Measurements from ENCODE around the gene LYPD6. TPM values are rescaled to one million over a fixed set of nuclear protein-coding genes. Genes with fewer than 3 reads are reported as not detected.
A peak's percentile ranks its signal among the peaks of the same experiment; 100 is the strongest.

The LYPD6 gene
- polyA plus RNA-seq, 1 of the 3 experiments (the other 2 are of a cell fraction) = 8.1 TPM

DNA sequence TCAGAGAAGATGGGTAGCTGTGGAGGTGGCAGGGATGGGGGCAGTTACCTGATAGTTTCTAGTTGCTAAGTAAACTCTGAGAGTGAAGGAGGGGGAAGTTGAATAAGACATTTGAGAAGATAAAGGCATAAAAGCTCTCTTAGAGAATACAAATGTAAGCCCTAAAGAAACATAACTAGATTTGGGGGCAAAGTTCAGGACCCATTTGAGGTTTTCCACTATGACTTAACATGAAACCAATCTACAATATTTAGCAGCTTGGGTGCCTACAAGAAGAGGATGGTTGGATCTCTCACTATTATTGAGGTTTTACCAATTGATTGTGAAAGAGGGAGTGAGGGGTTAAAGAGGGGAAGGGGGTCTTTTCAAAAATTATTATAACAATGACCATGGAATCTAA lies 34.4 kb upstream of the LYPD6 start:
- ChIA-PET CTCF (interaction anchor here (0.6 to 0.7 kb wide), 2 partner anchors 67 to 291 kb away, joined by 3 read pairs; no protein-coding TSS in a partner anchor), POLR2A (no interaction called here)
- Histone ChIP-seq H4K20me1 (ENCODE audit: insufficient read depth) (no peaks in the 10 kb centered on the region), H3K9me2 (no peaks in the 10 kb centered on the region), H3K36me3 (replicated peaks in 1 of 2; ENCODE audit: control insufficient read depth in 1 of 2, insufficient read depth in 2 of 2, low read length in 1 of 2) (no peaks in the 10 kb centered on the region), H3K9me3 (no peaks in the 10 kb centered on the region), H3K4me2 (no peak overlapping the region), H2AFZ (ENCODE audit: low read depth) (no peak overlapping the region), H3K4me1 (ENCODE audit: control insufficient read depth in 1 of 2, insufficient read depth in 2 of 2, low read depth in 1 of 2, low read length in 1 of 2) (no peaks in the 10 kb centered on the region), H3K4me3 (ENCODE audit: low read depth in 2 of 2, low read length in 1 of 2) (no peak overlapping the region), H3F3A (replicated peaks; ENCODE audit: insufficient read depth) (no peaks in the 10 kb centered on the region), H3K9ac (no peak overlapping the region), H3K79me2 (ENCODE audit: insufficient read depth) (no peaks in the 10 kb centered on the region), H3K27ac (ENCODE audit: low read depth in 2 of 2, low read length in 1 of 2) (no peak overlapping the region), H3K27me3 (ENCODE audit: insufficient read depth) (no peaks in the 10 kb centered on the region)
- TF ChIP-seq EP300 (IDR thresholded peaks at IDR 0.05; ENCODE audit: borderline replicate concordance in 1 of 2, low read depth in 1 of 2, low read length in 1 of 2) = no peak
- no peak for TF ChIP-seq GABPA (IDR thresholded peaks at IDR 0.05; ENCODE audit: low read depth)
- TF ChIP-seq MXI1 (IDR thresholded peaks at IDR 0.05; ENCODE audit: low read depth, low read length) = no peak
- no peak for TF ChIP-seq TAF1 (IDR thresholded peaks at IDR 0.05; ENCODE audit: borderline replicate concordance, low read depth, low read length)
- no peak for TF ChIP-seq FOXM1 (IDR thresholded peaks at IDR 0.05; ENCODE audit: low read depth)
- TF ChIP-seq NRF1 (IDR thresholded peaks at IDR 0.05; ENCODE audit: low read depth, low read length) = no peak
- TF ChIP-seq JUND (IDR thresholded peaks at IDR 0.05) = no peak
- no peak for TF ChIP-seq SIN3A (IDR thresholded peaks at IDR 0.05; ENCODE audit: borderline replicate concordance, low read depth, low read length)
- no peak for TF ChIP-seq MEF2A (IDR thresholded peaks at IDR 0.05; ENCODE audit: borderline replicate concordance, low read depth)
- TF ChIP-seq CHD2 (IDR thresholded peaks at IDR 0.05; ENCODE audit: low read length, partially characterized antibody) = no peak
- no peak for TF ChIP-seq RXRA (IDR thresholded peaks at IDR 0.05; ENCODE audit: borderline replicate concordance, low read depth)
- no peak for TF ChIP-seq TEAD4 (IDR thresholded peaks at IDR 0.05; ENCODE audit: borderline replicate concordance, insufficient read depth)
- no peak for TF ChIP-seq RFX5 (IDR thresholded peaks at IDR 0.05; ENCODE audit: low read length)
- TF ChIP-seq RAD21 (IDR thresholded peaks at IDR 0.05; ENCODE audit: low read length) = no peak
- no peak for TF ChIP-seq EZH2phosphoT487 (IDR thresholded peaks at IDR 0.05; ENCODE audit: borderline replicate concordance, low read depth)
- TF ChIP-seq IRF3 (IDR thresholded peaks at IDR 0.05; ENCODE audit: low read depth, low read length) = no peak
- no peak for DNase-seq

- Histone ChIP-seq H3K9me3 (no peaks in the 10 kb centered on the region), H3K27ac (ENCODE audit: low read depth in 2 of 2, low read length in 1 of 2) (peak overlapping the region; percentile 10 to 81; a peak in 2 of 4 replicates), H3K4me3 (ENCODE audit: low read depth in 2 of 2, low read length in 1 of 2) (no peak overlapping the region), H2AFZ (ENCODE audit: low read depth) (no peak overlapping the region), H3K4me2 (no peak overlapping the region), H3K9ac (no peak overlapping the region), H3K79me2 (ENCODE audit: insufficient read depth) (no peaks in the 10 kb centered on the region), H3K36me3 (replicated peaks in 1 of 2; ENCODE audit: control insufficient read depth in 1 of 2, insufficient read depth in 2 of 2, low read length in 1 of 2) (no peaks in the 10 kb centered on the region), H3K9me2 (no peaks in the 10 kb centered on the region), H4K20me1 (ENCODE audit: insufficient read depth) (no peaks in the 10 kb centered on the region), H3K27me3 (ENCODE audit: insufficient read depth) (no peaks in the 10 kb centered on the region), H3K4me1 (ENCODE audit: control insufficient read depth in 1 of 2, insufficient read depth in 2 of 2, low read depth in 1 of 2, low read length in 1 of 2) (peaks cover 0 to 2% of the 10 kb centered on the region in 2 experiments; a peak in 2 of 4 replicates), H3F3A (replicated peaks; ENCODE audit: insufficient read depth) (no peaks in the 10 kb centered on the region)
- 6% methylated on average over 5 of the region's 5 CpGs for WGBS (ENCODE audit: low lambda C conversion rate)
- CTCF ChIA-PET = no interaction called here
- peak; percentile 49 for DNase-seq
- POLR2A ChIA-PET = no interaction called here
- TF ChIP-seq RXRA (IDR thresholded peaks at IDR 0.05; ENCODE audit: borderline replicate concordance, low read depth) = no peak
- TF ChIP-seq FOXM1 (IDR thresholded peaks at IDR 0.05; ENCODE audit: low read depth) = peak; percentile 55
- TF ChIP-seq TEAD4 (IDR thresholded peaks at IDR 0.05; ENCODE audit: borderline replicate concordance, insufficient read depth) = peak; percentile 42; the same call in 1 of the 2 replicates
- no peak for TF ChIP-seq ELF1 (IDR thresholded peaks at IDR 0.05)
- no peak for TF ChIP-seq MEF2A (IDR thresholded peaks at IDR 0.05; ENCODE audit: borderline replicate concordance, low read depth)
- TF ChIP-seq, protein P1, sequence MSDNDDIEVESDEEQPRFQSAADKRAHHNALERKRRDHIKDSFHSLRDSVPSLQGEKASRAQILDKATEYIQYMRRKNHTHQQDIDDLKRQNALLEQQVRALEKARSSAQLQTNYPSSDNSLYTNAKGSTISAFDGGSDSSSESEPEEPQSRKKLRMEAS (IDR thresholded peaks at IDR 0.05; ENCODE audit: low read depth) = no peak
- TF ChIP-seq, protein P2, sequence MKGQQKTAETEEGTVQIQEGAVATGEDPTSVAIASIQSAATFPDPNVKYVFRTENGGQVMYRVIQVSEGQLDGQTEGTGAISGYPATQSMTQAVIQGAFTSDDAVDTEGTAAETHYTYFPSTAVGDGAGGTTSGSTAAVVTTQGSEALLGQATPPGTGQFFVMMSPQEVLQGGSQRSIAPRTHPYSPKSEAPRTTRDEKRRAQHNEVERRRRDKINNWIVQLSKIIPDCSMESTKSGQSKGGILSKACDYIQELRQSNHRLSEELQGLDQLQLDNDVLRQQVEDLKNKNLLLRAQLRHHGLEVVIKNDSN (IDR thresholded peaks at IDR 0.05; ENCODE audit: borderline replicate concordance, low read depth) = no peak
- TF ChIP-seq JUND (IDR thresholded peaks at IDR 0.05) = no peak; the same call in 1 of the 2 replicates
- no peak for TF ChIP-seq GABPA (IDR thresholded peaks at IDR 0.05; ENCODE audit: low read depth)
- TF ChIP-seq, protein P3, sequence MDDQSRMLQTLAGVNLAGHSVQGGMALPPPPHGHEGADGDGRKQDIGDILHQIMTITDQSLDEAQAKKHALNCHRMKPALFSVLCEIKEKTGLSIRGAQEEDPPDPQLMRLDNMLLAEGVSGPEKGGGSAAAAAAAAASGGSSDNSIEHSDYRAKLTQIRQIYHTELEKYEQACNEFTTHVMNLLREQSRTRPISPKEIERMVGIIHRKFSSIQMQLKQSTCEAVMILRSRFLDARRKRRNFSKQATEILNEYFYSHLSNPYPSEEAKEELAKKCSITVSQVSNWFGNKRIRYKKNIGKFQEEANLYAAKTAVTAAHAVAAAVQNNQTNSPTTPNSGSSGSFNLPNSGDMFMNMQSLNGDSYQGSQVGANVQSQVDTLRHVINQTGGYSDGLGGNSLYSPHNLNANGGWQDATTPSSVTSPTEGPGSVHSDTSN (IDR thresholded peaks at IDR 0.05) = peak; percentile 82
- TF ChIP-seq YY1 (IDR thresholded peaks at IDR 0.05; ENCODE audit: low read depth) = no peak
- TF ChIP-seq FOXJ3 (CRISPR knock-in tag; IDR thresholded peaks at IDR 0.05) = no peak
- no peak for TF ChIP-seq SIN3A (IDR thresholded peaks at IDR 0.05; ENCODE audit: borderline replicate concordance, low read depth, low read length)
- peak; percentile 65 for TF ChIP-seq POLR2AphosphoS5 (IDR thresholded peaks at IDR 0.05; ENCODE audit: low read depth, low read length)
- TF ChIP-seq SMC3 (IDR thresholded peaks at IDR 0.05; ENCODE audit: low read depth, low read length) = no peak
- 0 out of 2 replicates have a peak, but pooled peaks have one; percentile 13 for TF ChIP-seq GATA2 (CRISPR knock-in tag; IDR thresholded peaks at IDR 0.05)
- TF ChIP-seq FOSL2 (IDR thresholded peaks at IDR 0.05; ENCODE audit: borderline replicate concordance, low read depth) = peak; percentile 10; the same call in 1 of the 2 replicates
- no peak for TF ChIP-seq MXI1 (IDR thresholded peaks at IDR 0.05; ENCODE audit: low read depth, low read length)
- TF ChIP-seq RAD21 (IDR thresholded peaks at IDR 0.05; ENCODE audit: low read length) = no peak
- TF ChIP-seq CHD2 (IDR thresholded peaks at IDR 0.05; ENCODE audit: low read length, partially characterized antibody) = no peak
Measured at GRCh38 chr2:149307014-149307413, 23.4 kb upstream of the LYPD6 start.
